GM23338 (cell line): ENCODE measurements around the gene PTTG1IP.

Source experiments
- EZH2 ChIP-seq: fragments of 200-600 bp; sonication (generic); IDR thresholded peaks from one replicate; pipeline ENCODE4 v1.8.0; 2017; ENCODE audit warnings: antibody characterized with exemption, mild to moderate bottlenecking, low read depth; ENCODE audit not compliant: unreplicated experiment
- EZH2phosphoT487 ChIP-seq: fragments of 200-600 bp; sonication (generic); IDR thresholded peaks from one replicate; pipeline ENCODE4 v1.8.1; 2018; ENCODE audit warnings: antibody characterized with exemption; ENCODE audit not compliant: unreplicated experiment
- NANOG ChIP-seq: IDR thresholded peaks from 2 replicates; pipeline ENCODE4 v1.6.1; 2016; ENCODE audit warnings: antibody characterized with exemption, borderline replicate concordance
- STAT1 ChIP-seq: IDR thresholded peaks from one replicate; pipeline ENCODE4 v1.6.1; 2016; ENCODE audit warnings: antibody characterized with exemption; ENCODE audit not compliant: unreplicated experiment
- TF ChIP-seq, protein P1 (sequence below), 2 experiments: fragments of 200-600 bp in 1 of 2; sonication (generic) in 1 of 2; conservative IDR thresholded peaks; 2 replicates each; pipeline versions ENCODE4 v1.5.1 to v1.6.1; 2016 to 2017; ENCODE audit warnings: antibody characterized with exemption in 2 of 2, low read depth in 2 of 2, mild to moderate bottlenecking in 2 of 2, moderate library complexity in 1 of 2

DNA sequence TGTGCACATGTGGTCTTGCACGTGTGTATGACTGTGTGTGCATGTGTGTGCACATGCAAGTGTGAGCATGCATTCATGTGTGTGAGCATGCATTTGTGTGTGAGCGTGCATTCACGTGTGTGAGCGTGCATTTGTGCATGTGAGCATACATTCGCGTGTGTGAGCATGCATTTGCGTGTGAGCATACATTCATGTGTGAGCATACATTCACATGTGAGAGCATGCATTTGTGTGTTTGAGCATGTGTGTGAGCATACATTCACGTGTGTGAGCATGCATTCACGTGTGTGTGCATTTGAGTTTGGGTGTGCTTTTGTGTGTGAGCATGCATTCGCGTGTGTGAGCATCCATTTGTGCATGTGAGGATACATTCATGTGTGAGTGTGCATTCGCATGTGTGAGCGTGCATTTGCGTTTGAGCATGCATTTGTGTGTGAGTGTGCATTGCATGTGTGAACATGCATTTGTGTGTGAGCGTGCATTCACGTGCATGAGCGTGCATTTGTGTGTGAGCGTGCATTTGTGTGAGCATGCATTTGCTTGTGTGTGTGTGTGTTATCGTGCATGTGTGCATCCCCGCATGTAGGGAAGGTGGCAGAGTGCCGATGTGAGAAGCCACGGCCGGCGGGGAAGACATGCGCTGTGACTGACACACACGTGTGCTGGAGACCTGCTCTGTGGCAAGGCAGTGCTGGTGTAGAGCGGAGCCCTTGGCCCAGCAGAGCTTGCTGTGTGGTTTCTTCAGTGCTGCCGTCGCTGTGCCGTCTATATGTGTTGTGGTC is 29.0 kb upstream of the PTTG1IP start:
- TF ChIP-seq, protein P1, sequence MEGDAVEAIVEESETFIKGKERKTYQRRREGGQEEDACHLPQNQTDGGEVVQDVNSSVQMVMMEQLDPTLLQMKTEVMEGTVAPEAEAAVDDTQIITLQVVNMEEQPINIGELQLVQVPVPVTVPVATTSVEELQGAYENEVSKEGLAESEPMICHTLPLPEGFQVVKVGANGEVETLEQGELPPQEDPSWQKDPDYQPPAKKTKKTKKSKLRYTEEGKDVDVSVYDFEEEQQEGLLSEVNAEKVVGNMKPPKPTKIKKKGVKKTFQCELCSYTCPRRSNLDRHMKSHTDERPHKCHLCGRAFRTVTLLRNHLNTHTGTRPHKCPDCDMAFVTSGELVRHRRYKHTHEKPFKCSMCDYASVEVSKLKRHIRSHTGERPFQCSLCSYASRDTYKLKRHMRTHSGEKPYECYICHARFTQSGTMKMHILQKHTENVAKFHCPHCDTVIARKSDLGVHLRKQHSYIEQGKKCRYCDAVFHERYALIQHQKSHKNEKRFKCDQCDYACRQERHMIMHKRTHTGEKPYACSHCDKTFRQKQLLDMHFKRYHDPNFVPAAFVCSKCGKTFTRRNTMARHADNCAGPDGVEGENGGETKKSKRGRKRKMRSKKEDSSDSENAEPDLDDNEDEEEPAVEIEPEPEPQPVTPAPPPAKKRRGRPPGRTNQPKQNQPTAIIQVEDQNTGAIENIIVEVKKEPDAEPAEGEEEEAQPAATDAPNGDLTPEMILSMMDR (conservative IDR thresholded peaks at IDR 0.05; ENCODE audit: low read depth in 2 of 2): no peak
- TF ChIP-seq STAT1: no peak
- no peak for TF ChIP-seq EZH2phosphoT487
- TF ChIP-seq EZH2: no peak
- TF ChIP-seq NANOG: no peak
